ENCODE results near the gene STAT3. TPM values are rescaled to one million over a fixed set of nuclear protein-coding genes. Genes with fewer than 3 reads are reported as not detected.

Gene STAT3
- total and polyA plus RNA-seq, 2 of the 13 experiments (the other 11 are each of a cell fraction or from before 2014, with no cell fraction given) = 61.8 to 62.4 TPM

DNA sequence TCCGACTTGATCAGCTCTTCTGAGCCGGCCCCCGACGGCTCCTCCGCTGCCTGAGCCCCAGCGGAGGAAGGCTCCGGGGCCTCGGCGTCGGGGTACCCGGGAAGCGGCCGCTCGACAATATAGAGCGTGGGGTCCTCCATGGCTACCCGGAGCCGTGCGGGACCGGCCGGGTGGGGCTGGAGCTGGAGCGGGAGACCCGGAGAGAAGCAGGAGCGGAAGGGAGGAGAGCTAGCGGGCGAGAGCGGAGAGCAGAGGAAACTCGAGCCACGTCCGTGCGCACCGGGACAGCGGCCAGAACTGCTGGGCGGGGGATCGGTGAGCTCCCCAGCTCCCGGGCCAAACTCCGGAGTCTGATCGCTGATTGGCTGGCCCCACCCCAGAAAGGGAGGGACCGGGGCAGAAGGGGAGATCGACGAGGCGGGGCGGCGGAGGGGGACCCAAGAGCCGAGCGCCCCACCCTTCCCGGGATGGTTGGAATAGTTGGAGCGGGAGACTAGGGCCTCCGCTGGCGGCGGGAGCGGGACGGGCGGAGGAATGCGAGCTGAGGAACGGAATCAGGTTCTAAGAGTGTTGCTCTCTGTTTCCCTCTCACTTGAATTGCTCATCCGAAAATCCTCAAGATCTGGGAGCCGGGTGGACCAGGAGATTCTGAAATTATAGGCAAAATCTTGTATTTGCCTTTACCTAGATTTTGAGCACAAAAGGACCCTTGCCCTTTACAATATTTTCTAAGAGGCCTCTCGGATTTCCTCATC, 34.9 kb upstream of the STAT3 start, which contains the start of gene CAVIN1 (continued):
- no peak for TF ChIP-seq ZNF10 (CRISPR knock-in tag; IDR thresholded peaks at IDR 0.05; ENCODE audit: borderline replicate concordance, low read depth)
- TF ChIP-seq, protein P1, sequence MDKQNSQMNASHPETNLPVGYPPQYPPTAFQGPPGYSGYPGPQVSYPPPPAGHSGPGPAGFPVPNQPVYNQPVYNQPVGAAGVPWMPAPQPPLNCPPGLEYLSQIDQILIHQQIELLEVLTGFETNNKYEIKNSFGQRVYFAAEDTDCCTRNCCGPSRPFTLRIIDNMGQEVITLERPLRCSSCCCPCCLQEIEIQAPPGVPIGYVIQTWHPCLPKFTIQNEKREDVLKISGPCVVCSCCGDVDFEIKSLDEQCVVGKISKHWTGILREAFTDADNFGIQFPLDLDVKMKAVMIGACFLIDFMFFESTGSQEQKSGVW (CRISPR knock-in tag; IDR thresholded peaks at IDR 0.05; ENCODE audit: borderline replicate concordance) = no peak
- TF ChIP-seq, protein P2, sequence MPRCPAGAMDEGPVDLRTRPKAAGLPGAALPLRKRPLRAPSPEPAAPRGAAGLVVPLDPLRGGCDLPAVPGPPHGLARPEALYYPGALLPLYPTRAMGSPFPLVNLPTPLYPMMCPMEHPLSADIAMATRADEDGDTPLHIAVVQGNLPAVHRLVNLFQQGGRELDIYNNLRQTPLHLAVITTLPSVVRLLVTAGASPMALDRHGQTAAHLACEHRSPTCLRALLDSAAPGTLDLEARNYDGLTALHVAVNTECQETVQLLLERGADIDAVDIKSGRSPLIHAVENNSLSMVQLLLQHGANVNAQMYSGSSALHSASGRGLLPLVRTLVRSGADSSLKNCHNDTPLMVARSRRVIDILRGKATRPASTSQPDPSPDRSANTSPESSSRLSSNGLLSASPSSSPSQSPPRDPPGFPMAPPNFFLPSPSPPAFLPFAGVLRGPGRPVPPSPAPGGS (CRISPR knock-in tag; IDR thresholded peaks at IDR 0.05) = peak; percentile 34; the same call in 1 of the 2 replicates
- peak; percentile 80; the same call in 1 of the 2 replicates for TF ChIP-seq ZNF746 (CRISPR knock-in tag; IDR thresholded peaks at IDR 0.05)
- TF ChIP-seq, protein P3, sequence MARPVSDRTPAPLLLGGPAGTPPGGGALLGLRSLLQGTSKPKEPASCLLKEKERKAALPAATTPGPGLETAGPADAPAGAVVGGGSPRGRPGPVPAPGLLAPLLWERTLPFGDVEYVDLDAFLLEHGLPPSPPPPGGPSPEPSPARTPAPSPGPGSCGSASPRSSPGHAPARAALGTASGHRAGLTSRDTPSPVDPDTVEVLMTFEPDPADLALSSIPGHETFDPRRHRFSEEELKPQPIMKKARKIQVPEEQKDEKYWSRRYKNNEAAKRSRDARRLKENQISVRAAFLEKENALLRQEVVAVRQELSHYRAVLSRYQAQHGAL (CRISPR knock-in tag; IDR thresholded peaks at IDR 0.05; ENCODE audit: not compliant biosample characterization) = peak; percentile 88
- no peak for TF ChIP-seq MTA3 (CRISPR knock-in tag; IDR thresholded peaks at IDR 0.05)
- no peak for TF ChIP-seq ZNF530 (CRISPR knock-in tag; IDR thresholded peaks at IDR 0.05; ENCODE audit: low read depth)
- TF ChIP-seq, protein P4, sequence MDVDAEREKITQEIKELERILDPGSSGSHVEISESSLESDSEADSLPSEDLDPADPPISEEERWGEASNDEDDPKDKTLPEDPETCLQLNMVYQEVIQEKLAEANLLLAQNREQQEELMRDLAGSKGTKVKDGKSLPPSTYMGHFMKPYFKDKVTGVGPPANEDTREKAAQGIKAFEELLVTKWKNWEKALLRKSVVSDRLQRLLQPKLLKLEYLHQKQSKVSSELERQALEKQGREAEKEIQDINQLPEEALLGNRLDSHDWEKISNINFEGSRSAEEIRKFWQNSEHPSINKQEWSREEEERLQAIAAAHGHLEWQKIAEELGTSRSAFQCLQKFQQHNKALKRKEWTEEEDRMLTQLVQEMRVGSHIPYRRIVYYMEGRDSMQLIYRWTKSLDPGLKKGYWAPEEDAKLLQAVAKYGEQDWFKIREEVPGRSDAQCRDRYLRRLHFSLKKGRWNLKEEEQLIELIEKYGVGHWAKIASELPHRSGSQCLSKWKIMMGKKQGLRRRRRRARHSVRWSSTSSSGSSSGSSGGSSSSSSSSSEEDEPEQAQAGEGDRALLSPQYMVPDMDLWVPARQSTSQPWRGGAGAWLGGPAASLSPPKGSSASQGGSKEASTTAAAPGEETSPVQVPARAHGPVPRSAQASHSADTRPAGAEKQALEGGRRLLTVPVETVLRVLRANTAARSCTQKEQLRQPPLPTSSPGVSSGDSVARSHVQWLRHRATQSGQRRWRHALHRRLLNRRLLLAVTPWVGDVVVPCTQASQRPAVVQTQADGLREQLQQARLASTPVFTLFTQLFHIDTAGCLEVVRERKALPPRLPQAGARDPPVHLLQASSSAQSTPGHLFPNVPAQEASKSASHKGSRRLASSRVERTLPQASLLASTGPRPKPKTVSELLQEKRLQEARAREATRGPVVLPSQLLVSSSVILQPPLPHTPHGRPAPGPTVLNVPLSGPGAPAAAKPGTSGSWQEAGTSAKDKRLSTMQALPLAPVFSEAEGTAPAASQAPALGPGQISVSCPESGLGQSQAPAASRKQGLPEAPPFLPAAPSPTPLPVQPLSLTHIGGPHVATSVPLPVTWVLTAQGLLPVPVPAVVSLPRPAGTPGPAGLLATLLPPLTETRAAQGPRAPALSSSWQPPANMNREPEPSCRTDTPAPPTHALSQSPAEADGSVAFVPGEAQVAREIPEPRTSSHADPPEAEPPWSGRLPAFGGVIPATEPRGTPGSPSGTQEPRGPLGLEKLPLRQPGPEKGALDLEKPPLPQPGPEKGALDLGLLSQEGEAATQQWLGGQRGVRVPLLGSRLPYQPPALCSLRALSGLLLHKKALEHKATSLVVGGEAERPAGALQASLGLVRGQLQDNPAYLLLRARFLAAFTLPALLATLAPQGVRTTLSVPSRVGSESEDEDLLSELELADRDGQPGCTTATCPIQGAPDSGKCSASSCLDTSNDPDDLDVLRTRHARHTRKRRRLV (CRISPR knock-in tag; IDR thresholded peaks at IDR 0.05) = 0 out of 2 replicates have a peak, but pooled peaks have one; percentile 66
- TF ChIP-seq GFI1 (CRISPR knock-in tag; IDR thresholded peaks at IDR 0.05; ENCODE audit: borderline replicate concordance) = 0 out of 2 replicates have a peak, but pooled peaks have one; percentile 51
- TF ChIP-seq ZNF577 (CRISPR knock-in tag; IDR thresholded peaks at IDR 0.05; ENCODE audit: borderline replicate concordance, low read depth) = no peak
- no peak for TF ChIP-seq GATAD2A (CRISPR knock-in tag; IDR thresholded peaks at IDR 0.05)
- TF ChIP-seq, protein P5, sequence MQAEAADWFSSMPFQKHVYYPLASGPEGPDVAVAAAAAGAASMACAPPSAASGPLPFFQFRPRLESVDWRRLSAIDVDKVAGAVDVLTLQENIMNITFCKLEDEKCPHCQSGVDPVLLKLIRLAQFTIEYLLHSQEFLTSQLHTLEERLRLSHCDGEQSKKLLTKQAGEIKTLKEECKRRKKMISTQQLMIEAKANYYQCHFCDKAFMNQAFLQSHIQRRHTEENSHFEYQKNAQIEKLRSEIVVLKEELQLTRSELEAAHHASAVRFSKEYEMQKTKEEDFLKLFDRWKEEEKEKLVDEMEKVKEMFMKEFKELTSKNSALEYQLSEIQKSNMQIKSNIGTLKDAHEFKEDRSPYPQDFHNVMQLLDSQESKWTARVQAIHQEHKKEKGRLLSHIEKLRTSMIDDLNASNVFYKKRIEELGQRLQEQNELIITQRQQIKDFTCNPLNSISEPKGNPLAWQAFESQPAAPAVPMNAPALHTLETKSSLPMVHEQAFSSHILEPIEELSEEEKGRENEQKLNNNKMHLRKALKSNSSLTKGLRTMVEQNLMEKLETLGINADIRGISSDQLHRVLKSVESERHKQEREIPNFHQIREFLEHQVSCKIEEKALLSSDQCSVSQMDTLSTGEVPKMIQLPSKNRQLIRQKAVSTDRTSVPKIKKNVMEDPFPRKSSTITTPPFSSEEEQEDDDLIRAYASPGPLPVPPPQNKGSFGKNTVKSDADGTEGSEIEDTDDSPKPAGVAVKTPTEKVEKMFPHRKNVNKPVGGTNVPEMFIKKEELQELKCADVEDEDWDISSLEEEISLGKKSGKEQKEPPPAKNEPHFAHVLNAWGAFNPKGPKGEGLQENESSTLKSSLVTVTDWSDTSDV (CRISPR knock-in tag; IDR thresholded peaks at IDR 0.05) = no peak; the same call in 1 of the 2 replicates
- TF ChIP-seq PITX1 (CRISPR knock-in tag; IDR thresholded peaks at IDR 0.05) = no peak
